H1 (cell line): Measurements from ENCODE around the gene UGT1A8. TPM values are rescaled to one million over a fixed set of nuclear protein-coding genes. Genes with fewer than 3 reads are reported as not detected.

Experiments used
- CBX8 ChIP-seq: fragments of 300-800, 300-1000 bp; sonication (generic); IDR thresholded peaks from 2 replicates; pipeline ENCODE4 v1.7.1; 2016; ENCODE audit warnings: low read depth, low read length, borderline replicate concordance
- CHD1 ChIP-seq: IDR thresholded peaks from 2 replicates; pipeline ENCODE4 v1.6.1; 2012; ENCODE audit warnings: low read depth, low read length, improper control_type of control experiment
- CREB1 ChIP-seq: IDR thresholded peaks from 2 replicates; pipeline ENCODE4 v1.6.1; 2012; ENCODE audit warnings: inconsistent platforms
- EP300 ChIP-seq, 2 experiments: IDR thresholded peaks; 1 replicate in 1 of 2; 2 replicates in 1 of 2; pipeline ENCODE4 v1.6.1; 2011 to 2012; ENCODE audit warnings: low read depth in 2 of 2, low read length in 2 of 2, mild to moderate bottlenecking in 2 of 2, borderline replicate concordance in 1 of 2, inconsistent platforms in 1 of 2, moderate library complexity in 1 of 2
- KDM5A ChIP-seq: fragments of 200-600 bp; IDR thresholded peaks from 2 replicates; pipeline ENCODE4 v1.7.1; 2012; ENCODE audit warnings: mild to moderate bottlenecking, low read length, inconsistent platforms, mixed read lengths
- SIRT6 ChIP-seq: IDR thresholded peaks from one replicate; pipeline ENCODE4 v1.7.1; 2012; ENCODE audit warnings: low read length, inconsistent platforms
- SRF ChIP-seq: IDR thresholded peaks from 2 replicates; pipeline ENCODE4 v1.6.1; 2011; ENCODE audit warnings: mild to moderate bottlenecking, low read depth, low read length, moderate library complexity
- TBP ChIP-seq: IDR thresholded peaks from 2 replicates; pipeline ENCODE4 v1.6.1; 2011; ENCODE audit warnings: low read depth, low read length, improper control_type of control experiment
- polyA plus RNA-seq, 7 experiments: library from polyadenylated mRNA; depleted of rRNA in 3 of 7; stranded (reverse) in 5 of 7; unstranded in 2 of 7; fragments of >200 nt in 5 of 7; fragments of 200-250 nt in 2 of 7; gene quantifications; 1 replicate in 5 of 7; 2 replicates in 1 of 7; 4 replicates in 1 of 7; pipeline versions ENCODE4 v1.2.1 to v1.2.3, GENCODE V29; 2011 to 2013; ENCODE audit warnings: missing spikeins in 2 of 7, mixed read lengths in 2 of 7
- total RNA-seq: library from RNA; stranded (reverse); fragmentation: NEBNext Ultra II Directional; extraction: Animal tissue kit (Norgen Biotek cat#: 25700); gene quantifications from 2 replicates; pipeline ENCODE4 v1.2.1, GENCODE V29; 2021
- TF ChIP-seq, protein P1 (sequence below): fragments of 300-600 bp; sonication (generic); IDR thresholded peaks from 2 replicates; pipeline ENCODE4 v1.7.1; 2012; ENCODE audit warnings: low read length, moderate library complexity, mild to moderate bottlenecking, inconsistent platforms; ENCODE audit not compliant: insufficient replicate concordance
- TF ChIP-seq, protein P2 (sequence below): IDR thresholded peaks from 2 replicates; pipeline ENCODE4 v1.6.1; 2012; ENCODE audit warnings: inconsistent platforms

The UGT1A8 gene
- total and polyA plus RNA-seq, 2 of the 8 experiments (the other 6 are each of a cell fraction or from before 2014, with no cell fraction given): not detected

DNA sequence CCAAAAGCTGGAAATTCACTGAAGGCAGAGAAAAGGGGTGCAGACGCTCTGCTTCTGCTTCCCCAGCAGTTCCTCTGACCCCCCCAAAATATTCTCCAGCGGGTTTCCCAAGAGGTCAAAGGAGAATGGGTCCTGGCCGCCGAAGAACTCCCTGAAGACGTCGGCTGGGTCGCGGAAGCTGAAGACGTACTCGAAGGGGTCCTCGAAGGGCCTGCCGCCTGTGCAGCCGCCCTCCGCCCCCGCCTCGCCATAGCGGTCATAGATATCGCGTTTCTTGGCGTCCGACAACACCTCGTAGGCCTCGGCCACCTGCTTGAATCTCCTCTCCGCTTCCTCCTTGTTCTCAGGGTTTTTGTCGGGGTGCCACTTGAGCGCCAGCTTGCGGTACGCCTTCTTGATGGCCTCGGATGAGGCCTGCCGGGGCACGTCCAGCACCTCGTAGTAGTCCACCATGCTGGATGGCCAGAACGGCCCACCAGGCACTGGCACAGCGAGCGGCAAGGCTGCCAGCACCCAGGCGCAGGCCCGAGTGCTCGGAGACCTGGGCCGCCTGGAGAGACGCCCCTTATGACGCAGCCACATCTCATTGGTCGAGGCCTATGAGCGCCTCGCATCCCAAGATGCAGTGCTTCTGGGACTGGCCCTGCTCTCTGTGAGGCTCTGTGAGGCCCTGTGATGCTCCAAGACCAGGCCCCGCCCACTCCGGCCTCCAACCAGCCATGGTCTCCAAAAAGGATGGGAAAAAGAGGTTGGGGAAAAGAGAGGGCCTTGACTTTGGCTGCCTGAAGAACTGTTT lies 126.2 kb downstream of the UGT1A8 start (continued):
- TF ChIP-seq, protein P1, sequence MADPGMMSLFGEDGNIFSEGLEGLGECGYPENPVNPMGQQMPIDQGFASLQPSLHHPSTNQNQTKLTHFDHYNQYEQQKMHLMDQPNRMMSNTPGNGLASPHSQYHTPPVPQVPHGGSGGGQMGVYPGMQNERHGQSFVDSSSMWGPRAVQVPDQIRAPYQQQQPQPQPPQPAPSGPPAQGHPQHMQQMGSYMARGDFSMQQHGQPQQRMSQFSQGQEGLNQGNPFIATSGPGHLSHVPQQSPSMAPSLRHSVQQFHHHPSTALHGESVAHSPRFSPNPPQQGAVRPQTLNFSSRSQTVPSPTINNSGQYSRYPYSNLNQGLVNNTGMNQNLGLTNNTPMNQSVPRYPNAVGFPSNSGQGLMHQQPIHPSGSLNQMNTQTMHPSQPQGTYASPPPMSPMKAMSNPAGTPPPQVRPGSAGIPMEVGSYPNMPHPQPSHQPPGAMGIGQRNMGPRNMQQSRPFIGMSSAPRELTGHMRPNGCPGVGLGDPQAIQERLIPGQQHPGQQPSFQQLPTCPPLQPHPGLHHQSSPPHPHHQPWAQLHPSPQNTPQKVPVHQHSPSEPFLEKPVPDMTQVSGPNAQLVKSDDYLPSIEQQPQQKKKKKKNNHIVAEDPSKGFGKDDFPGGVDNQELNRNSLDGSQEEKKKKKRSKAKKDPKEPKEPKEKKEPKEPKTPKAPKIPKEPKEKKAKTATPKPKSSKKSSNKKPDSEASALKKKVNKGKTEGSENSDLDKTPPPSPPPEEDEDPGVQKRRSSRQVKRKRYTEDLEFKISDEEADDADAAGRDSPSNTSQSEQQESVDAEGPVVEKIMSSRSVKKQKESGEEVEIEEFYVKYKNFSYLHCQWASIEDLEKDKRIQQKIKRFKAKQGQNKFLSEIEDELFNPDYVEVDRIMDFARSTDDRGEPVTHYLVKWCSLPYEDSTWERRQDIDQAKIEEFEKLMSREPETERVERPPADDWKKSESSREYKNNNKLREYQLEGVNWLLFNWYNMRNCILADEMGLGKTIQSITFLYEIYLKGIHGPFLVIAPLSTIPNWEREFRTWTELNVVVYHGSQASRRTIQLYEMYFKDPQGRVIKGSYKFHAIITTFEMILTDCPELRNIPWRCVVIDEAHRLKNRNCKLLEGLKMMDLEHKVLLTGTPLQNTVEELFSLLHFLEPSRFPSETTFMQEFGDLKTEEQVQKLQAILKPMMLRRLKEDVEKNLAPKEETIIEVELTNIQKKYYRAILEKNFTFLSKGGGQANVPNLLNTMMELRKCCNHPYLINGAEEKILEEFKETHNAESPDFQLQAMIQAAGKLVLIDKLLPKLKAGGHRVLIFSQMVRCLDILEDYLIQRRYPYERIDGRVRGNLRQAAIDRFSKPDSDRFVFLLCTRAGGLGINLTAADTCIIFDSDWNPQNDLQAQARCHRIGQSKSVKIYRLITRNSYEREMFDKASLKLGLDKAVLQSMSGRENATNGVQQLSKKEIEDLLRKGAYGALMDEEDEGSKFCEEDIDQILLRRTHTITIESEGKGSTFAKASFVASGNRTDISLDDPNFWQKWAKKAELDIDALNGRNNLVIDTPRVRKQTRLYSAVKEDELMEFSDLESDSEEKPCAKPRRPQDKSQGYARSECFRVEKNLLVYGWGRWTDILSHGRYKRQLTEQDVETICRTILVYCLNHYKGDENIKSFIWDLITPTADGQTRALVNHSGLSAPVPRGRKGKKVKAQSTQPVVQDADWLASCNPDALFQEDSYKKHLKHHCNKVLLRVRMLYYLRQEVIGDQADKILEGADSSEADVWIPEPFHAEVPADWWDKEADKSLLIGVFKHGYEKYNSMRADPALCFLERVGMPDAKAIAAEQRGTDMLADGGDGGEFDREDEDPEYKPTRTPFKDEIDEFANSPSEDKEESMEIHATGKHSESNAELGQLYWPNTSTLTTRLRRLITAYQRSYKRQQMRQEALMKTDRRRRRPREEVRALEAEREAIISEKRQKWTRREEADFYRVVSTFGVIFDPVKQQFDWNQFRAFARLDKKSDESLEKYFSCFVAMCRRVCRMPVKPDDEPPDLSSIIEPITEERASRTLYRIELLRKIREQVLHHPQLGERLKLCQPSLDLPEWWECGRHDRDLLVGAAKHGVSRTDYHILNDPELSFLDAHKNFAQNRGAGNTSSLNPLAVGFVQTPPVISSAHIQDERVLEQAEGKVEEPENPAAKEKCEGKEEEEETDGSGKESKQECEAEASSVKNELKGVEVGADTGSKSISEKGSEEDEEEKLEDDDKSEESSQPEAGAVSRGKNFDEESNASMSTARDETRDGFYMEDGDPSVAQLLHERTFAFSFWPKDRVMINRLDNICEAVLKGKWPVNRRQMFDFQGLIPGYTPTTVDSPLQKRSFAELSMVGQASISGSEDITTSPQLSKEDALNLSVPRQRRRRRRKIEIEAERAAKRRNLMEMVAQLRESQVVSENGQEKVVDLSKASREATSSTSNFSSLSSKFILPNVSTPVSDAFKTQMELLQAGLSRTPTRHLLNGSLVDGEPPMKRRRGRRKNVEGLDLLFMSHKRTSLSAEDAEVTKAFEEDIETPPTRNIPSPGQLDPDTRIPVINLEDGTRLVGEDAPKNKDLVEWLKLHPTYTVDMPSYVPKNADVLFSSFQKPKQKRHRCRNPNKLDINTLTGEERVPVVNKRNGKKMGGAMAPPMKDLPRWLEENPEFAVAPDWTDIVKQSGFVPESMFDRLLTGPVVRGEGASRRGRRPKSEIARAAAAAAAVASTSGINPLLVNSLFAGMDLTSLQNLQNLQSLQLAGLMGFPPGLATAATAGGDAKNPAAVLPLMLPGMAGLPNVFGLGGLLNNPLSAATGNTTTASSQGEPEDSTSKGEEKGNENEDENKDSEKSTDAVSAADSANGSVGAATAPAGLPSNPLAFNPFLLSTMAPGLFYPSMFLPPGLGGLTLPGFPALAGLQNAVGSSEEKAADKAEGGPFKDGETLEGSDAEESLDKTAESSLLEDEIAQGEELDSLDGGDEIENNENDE: no peak
- no peak for TF ChIP-seq CBX8
- TF ChIP-seq KDM5A: no peak
- TF ChIP-seq SIRT6: no peak
- TF ChIP-seq, protein P2, sequence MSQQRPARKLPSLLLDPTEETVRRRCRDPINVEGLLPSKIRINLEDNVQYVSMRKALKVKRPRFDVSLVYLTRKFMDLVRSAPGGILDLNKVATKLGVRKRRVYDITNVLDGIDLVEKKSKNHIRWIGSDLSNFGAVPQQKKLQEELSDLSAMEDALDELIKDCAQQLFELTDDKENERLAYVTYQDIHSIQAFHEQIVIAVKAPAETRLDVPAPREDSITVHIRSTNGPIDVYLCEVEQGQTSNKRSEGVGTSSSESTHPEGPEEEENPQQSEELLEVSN: no peak
- TF ChIP-seq TBP: no peak
- TF ChIP-seq EP300 (IDR thresholded peaks at IDR 0.05; ENCODE audit: borderline replicate concordance in 1 of 2, low read depth in 2 of 2, low read length in 2 of 2): no peak
- no peak for TF ChIP-seq CREB1
- no peak for TF ChIP-seq CHD1
- no peak for TF ChIP-seq SRF
